ENCODE data around the gene PLEKHH1.

Gene PLEKHH1

DNA sequence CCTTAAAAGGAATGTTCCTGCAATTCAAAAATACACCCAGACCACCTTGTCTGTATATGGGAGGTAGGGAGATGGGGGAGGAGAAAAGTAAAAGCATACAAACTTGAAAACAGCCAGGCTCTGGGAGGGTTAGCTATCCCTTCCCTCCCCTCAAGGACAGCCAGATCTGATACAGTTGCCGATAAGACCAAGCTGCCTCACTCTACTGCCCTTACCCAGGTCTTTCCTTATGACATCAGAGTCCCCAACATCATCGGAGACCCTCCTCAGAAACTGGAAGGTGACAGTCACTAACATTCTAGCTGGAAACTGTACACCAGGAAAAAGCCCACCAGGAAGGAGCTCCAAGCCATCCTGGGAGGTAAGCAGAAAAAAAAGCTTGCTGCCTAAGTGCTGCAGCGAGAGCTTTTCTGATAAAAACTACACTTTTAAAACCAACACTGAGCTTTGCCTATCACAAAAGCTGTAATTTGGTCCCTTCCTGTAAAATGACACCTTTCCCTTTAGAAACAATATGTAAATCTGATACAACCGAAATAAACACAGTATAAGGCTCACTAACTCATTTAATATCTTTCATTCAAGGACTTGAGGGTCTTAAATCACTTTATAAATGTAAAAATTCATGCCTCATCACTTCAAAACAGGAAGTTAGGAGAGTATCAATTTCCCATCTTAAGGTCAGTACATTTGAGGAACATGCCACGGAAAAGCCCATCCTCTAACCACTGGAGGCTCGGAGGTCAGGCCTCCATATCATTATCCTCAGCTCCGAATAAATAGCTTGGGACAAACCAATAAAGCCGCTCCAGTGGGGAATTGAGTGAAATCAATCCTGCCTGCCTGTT is 20.4 kb upstream of the PLEKHH1 start:
- peak; percentile 6 for DNase-seq

DNA sequence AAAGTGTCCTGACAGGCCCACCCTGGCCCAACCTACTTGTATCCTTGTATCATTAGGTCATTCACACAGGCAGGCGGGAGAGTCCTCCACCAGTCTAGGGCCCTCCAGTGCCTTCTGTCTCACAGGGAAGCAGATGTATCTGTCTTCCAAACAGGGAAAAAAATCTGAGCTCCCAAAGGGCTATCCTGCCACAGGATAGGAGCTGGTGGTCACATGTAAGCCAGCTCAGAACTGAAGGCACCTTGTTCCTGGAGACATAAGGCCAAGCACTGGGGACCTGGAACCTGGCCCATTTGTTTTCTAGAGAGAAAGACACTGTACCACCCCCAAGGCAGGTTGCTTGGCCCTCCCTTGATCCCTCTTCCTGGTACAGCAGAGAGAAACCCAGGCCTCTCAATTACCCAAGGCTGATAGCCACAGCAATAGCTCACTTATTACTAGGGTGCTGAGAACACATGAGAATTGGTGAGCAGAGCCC is 19.4 kb upstream of the PLEKHH1 start:
- DNase-seq = no peak

DNA sequence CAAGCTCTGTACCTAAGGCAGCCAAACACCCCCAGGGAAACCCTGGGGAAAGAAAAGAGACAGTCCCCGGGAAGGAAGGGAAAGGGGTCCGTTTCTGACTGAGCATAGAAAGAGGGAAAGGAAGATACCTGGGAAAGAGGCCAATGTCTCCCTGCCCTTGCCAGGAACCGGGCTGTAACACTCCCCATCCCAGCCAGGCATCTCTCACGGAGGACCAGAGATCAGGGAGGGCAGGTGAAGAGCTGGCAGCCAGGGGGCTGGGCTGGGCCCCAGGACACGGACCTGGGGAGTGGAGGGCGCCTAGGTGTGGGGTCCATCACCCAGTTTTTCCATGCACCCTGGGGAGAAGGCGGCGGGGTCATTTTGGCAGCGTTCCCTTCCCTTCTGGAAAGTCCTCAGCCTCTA is 18.9 kb upstream of the PLEKHH1 start:
- DNase-seq = no peak

DNA sequence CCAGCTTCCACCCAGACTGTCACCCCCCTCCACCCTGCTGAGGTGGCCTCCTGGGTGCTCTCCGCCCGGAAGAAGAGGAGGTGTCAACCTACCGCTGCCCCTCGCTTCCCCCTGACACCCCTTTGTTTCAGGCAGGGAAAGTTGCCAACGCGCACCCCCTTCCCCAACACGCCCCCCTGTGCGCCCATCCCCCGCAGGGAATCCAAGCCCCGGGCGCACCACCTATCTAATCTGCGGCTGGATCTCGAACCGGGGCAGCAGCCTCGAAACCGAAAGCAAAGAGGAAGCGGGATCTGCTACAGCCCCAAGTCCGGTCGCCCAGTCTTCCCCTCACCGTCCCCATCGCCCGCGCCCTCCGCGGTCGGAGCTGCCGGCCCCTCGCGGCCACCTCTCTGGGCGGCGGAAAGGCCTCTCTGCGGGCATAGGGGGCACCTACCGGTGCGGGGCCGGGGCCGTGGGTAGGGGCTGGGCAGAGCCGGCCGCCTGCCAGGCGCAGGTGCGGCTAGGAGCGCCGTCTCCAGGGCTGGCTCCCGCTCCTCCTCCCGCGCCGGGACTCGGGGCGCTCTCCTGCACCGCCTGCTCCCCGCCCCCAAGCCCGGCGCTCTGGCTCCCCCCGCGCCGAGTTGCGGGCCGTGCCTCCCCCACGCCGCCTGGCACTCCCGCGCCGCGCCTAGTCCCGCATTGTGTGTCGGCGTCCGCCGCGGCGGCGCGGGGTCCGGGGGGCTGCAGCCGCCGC is 18.3 kb upstream of the PLEKHH1 start:
- no peak for DNase-seq

DNA sequence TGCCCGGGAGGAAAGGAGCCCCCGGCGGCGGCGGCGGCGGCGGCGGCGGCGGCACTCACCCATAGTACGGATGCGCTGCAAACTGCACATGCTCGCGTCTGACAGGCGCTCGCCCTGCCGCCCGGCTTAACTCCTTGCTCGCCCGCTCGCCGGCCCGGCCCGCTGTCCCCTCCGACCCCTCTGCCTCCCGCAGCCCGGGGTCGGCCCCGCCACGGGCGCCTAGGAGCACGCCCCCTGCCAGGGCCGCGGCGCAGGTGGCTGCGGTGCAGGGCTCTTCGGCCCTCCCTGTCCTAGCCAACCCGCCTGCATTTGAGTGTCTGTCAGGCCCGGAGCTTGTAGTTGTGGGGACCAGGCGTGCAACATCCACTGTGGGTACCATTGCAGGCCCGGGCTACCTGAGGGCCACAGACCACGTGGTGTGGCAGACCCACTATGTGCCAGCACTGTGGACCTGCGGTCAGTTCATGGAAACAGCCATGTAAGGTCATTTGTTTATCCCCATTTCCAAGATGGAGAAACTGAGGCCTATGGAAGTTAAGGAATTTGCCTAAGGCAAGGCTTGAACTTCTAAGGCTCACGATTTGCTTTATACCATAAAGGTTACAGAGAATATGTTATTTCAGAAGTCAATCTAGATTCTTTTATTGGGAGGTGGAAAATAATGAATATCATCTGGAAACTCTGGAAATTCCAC is 17.6 kb upstream of the PLEKHH1 start:
- DNase-seq = no peak

DNA sequence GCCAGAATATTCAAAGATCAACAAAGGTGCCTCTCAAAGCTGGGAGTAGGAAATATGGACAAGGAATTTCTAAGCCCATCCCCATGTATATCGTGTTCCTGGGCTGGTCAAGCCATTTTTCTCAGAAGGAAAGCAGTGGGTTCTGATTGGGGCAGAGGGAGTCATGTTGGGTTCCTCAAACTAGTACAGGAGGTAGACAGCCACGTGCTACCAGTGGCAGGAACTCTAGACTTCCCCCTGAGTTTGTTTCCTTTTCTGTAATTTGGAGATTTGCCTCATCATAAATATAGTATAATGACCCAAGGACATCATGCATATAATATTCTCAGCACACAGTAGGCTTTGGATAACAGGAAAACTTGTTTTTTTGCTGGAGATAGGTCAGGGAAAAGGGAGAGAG is 16.4 kb upstream of the PLEKHH1 start:
- no peak for DNase-seq

DNA sequence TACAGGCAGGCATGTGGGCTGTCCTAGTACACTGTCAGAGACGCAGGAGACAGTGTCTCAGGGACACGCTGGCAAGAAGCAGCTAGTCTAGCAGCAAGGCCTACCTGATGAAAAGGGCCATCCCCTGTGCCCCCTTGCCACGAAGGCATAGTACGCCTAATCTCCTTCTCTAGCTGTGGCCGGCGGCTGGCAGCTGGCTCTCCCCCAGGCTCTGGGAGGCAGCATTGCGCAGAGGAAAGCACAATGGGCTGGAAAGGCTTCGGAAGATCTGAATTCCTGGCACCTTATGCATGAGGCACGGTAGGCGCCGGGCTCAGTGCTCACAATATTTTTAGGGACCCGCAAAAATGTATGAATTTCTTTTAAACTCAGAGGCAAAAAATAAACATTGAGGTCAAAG is 16.0 kb upstream of the PLEKHH1 start:
- DNase-seq = no peak

DNA sequence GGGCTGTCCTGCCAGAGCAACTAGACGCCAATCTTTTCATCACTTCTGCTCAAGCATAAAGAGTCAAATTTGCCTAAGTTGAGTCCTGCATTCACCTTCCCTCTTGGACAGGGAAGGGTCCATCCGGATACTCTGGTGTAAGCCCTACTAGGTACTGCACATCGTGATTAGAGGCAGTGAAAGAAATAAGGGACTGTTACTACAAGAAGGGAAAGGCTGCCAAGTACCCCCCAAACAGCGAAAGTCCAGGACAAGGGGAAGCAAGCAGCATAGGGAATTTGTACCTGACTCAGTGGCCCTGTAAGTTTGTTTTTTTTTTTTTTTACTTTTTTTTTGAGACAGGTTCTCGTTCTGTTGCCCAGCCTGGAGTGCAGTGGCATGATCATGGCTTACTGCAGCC is 13.7 kb upstream of the PLEKHH1 start:
- DNase-seq = no peak

DNA sequence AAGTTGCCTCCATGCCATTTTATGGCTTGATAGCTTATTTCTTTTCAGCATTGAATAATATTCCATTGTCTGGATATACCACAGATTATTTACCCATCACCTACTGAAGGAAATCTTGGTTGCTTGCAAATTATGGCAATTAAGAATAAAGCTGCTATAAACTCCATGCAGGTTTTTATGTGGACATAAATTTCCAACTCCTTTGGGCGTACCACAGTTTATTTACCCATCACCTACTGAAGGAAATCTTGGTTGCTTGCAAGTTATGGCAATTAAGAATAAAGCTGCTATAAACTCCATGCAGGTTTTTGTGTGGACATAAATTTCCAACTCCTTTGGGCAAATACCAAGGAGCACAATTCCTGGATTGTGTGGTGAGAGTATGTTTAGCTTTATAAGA is 12.6 kb upstream of the PLEKHH1 start:
- no peak for DNase-seq

DNA sequence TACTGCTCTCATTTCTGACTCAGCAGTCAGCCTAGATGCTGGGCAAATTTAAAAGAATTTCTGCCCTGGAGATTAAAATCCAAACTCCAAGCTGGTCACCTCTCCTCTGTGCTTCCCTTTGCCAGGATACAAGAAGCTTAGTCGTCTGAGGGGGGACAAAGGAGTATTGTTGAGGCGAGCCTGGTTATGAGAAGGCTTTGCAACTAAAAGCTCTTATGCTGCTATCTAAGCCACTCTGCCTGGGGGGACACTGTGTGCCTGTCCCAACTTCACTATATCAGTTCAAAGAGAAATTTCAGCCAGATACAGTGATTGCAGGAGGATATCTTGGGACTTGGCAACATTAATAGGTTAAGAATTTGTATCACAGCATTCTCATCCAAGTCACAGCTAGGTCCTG is 10.8 kb upstream of the PLEKHH1 start:
- no peak for DNase-seq

DNA sequence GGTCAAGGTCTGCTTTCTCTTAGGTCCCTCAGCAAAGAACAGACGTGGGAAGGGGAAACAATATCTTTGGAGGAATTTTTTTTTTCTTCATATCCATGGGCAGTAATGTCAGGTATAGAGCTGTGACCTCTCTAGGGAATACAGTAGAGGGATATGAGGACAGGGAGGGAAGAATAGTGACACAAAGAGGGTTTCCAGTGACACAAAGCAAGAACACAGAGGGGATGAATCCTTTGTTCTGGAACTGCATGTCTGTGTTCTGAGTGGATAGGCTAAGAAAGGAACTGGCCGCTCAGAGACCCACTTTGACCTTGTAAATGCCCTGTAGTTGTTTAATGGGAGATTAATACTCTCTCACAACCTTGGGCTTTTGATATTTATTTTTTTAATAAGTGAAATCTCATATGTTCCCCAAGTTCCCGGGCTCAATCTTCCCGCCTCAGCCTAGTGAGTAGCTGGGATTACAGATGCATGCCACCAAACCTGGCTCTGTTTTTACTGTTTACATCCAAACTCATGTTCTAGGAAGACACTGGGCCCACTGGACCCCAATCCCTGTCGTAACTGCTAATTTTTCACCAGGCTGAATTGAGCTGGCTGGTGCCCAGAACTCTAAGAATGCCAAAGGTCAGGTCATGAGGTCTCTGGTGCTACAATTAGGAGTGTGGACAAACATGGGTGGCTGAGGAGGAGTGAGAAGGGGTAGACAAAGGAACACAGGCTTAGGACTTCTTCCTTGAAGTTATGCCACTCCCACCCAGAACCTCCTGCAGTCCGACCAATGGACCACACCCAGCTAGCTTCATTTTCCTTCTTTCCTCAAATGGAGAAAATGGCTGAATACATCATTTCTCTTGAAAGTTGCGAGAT is 9.1 kb upstream of the PLEKHH1 start:
- no peak for DNase-seq

DNA sequence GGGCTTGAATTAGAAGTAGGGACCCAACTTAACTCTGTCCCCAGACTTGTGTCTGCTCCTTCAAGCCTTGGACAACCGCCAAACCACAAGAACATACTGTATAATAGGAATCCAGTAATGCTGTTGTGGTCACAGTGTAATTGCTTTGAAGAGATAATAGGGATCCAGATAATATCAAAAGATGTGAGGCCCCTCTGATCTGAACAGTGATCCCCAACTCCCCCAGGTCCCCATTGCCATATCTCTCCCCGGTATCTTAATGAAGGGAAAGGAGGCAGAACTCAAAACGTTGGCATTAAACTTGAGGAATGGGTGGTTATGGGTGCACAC is 8.5 kb upstream of the PLEKHH1 start:
- no peak for DNase-seq

DNA sequence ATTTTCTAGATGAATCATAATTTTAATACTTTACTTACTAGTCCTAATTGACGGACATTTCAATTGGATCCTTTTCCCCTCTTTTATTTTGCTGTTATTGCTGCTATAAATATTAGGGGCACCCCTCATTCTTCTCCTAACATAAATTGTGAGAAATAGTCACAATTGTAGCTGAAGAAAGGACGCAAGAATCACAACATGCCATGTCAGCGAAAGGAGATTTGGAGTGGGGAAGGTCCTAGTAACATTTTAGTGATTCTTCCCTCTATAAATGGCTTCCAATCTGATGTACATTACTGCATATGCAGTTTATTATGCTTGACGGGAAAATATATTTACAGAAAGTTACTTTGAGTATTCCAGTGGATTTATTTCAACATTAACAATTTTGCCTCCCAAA is 7.7 kb upstream of the PLEKHH1 start:
- no peak for DNase-seq

DNA sequence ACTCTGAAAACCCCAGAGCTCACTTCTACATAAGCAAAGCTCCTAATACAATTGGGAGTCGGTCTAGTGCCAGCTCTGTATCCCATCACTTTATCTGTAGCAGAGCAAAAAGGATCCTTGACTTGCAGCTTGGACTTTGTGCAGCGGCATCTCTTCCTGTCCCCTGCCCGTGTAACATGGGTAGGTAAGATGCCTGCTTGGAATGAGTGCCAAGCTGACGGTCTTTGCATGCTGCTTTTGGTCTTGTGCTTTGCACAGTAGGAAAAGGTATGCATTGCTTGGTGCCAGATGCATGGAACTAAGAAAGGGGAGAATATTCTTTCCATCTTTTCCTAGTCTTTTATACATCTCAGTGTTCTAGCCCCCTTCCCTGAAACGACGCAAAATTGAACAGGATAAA is 6.9 kb upstream of the PLEKHH1 start:
- no peak for DNase-seq

DNA sequence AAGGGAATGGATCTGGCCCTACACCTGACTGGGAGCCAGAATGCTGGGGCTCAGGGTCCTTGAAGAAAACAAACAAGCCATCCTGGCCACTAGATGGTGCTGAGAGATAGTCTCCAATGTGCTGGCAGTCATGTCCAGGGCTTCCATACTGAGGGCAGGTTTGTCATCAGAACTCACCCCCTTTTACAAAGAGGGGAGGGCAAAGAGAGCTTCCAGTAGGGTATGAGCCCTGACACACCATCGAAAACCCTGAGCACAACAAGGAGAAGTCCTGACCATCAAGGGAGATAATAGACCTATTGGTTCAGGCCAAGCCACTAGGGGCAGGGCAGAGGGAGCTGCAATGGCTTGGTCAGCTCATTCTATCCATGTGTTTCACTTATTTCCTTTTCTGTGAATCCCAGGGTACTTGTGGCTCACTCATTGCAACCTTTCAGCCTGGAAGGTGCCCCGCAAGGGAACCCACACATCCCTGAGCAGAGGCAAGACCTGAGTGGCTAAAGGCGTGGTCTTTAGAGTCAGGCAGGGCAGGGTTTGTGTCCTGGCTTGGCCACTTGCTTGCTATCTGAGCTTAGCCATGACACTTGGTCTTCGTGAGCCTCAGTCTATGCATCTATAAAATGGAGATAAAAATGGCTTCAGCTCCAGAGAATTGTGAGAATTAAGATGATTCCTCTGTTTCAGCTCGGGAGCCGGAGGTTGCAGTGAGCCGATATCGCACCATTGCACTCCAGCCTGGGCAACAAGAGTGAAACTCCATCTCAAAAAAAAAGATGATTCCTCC is 6.2 kb upstream of the PLEKHH1 start:
- DNase-seq = peak; percentile 27

DNA sequence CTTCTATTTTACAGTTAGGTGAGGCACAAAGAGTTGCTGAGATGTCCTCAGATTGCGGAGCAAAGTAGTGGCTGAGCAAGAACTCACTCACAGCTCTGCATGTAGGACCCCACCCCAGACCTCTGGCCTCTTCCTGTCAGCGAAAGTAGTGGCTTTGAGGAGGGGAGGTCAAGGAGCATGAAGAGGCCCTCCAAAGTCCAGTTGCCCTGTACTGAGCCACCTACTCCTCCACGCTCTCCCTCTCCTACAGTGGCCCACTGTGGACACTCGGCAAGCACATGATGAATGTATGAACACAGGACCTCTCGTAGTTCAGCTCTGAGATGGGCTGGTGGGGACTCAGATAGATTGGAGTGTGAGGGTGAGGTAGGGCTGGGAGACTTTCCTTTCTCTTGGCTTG is 5.3 kb upstream of the PLEKHH1 start:
- no peak for DNase-seq

DNA sequence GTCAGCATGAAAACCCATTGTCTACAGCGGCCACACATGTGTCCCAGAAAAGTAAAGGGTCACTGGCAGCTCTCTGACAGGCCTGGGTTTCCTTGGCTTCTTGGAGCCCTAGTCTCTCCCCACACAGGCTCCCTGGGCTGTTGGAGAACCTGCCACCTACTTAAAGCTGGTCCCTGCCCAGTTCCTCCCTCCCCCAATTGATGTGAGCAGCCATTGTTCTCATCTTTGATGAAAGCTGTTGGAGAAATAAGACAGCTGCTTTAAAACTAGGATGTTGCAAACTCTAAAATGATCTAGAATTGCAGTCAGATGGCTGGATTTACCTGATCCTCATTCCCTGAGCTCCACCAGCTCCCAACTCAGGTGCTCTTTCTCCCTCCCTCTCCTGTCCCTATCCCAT is 4.8 kb upstream of the PLEKHH1 start:
- DNase-seq = no peak

DNA sequence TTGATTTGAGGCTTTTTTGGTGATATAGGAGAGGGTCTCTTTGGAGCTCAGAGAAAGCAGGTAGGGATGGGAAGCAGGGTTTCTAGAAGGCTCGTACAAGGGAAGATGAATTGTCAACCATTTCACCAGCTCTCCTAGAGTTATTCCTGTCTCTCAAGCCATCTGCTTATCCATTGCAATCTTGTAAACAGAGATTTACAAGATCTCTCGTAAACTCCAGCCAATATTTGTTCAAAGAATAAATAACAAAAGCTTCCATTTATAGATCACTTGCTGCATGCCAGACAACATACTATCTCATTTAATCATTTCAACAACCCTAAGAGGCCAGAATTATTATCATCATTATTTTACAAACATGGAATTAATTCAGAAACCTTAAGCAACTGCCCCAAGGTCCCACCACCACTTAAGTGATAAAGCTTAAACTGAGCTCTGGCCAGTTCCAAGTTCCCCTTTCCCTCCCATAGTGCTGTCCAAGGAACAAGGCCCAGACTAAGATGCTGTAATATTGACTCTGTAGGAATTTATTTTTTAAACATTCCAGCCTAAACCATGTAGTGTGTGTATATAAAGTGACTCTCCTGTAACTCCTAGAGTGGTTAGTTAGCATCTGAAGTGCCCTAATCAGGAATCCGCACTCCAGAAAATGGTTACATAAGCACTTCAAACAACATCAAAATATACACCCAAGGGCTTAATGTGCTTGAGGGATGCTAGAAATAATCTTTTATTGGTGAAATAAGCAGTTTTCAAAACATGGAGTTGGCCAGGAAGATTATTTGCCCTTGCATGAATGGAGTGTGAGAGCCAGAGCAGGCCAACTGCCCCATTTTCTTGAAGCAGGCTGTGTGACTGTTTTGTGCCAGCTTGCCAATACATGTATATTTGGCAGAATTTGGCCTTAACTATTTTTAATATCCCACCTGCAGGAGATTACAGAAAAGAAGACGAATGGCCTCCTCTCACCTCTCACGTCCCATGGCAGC is 2.8 kb upstream of the PLEKHH1 start:
- DNase-seq = no peak

DNA sequence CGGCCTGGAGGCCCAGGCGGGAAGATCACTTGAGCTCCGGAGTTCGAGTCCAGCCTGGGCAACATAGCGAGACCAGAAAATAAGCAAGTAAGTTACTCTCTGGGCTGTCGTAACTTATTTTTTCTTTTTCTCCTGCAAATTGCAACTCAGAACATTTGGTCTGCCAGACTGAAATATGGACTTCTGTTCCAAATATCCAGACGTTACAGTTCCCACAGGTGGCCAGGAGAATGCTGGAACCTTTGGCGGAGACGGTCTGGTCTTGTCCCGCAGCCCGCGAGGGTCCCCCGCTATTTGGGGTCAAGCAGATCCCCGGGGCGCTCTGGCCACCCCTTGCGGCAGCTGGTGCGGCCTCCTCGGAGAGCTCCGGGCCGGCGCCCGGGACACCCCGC is 488 bp upstream of the PLEKHH1 start:
- DNase-seq = no peak

DNA sequence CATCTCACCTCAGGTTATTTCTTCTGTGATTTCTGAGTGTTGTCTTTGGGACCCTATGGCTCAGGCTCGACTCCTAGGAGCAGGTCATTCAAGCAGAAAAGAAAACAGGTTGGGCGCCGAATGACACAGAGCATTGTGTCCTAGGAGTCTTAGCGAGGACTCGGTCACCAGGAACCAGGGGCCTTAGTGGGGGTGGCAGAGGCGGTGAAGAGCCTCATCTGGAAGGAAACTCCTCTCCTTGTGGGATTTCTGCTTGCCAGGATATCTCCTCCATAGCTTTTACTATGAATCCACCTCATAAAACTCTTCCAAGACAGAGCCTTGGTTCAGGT is 630 bp downstream of the PLEKHH1 start:
- no peak for DNase-seq

DNA sequence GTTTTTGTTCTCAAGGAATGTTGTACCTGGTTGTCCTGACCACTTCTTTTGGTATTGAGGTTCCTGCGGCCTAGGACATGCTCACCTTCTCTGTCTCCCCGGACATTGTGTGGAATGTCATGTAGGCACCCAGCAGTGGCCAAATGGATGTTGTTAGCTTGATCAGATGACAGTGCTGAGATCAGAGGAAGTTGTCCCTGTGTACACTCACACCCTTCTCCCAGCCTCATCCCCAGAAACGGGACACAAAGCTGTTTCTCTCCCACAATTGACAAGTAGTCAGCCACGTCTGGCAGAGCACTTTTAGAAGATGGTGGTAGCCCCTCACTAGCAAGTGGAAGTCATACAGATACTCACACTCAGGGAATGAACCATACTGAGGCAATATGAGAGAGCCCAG is 3.0 kb downstream of the PLEKHH1 start:
- DNase-seq = no peak

Measured in NCI-H2227 treated with DMSO at 0.1 percent for 48 hours (cell line).